ENCODE measurements around the gene CCER1.

DNA sequence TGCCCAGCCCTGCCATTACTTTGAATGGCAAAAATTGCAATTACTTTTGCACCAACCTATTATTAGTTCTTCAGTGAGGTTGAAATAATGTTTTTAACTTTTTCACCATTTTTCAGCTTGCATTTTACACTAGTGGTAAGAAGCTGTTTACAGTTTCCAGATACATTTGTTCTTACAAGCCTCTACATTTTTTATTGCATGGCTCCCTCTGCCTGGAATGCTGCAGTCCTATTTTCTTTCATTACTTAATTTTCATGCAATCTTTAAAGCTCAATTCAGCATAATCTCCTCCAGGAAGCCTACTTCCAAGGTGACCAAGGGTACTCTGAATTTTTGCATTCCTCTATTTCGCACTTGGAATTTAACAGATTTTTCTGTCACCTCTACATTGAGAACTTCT, 33.4 kb downstream of the CCER1 start:
- TF ChIP-seq POLR2A (IDR thresholded peaks at IDR 0.05) (no peak), POLR2AphosphoS5 (IDR thresholded peaks at IDR 0.05) (no peak), EP300 (IDR thresholded peaks at IDR 0.05) (no peak)
- TF ChIP-seq, protein P1, sequence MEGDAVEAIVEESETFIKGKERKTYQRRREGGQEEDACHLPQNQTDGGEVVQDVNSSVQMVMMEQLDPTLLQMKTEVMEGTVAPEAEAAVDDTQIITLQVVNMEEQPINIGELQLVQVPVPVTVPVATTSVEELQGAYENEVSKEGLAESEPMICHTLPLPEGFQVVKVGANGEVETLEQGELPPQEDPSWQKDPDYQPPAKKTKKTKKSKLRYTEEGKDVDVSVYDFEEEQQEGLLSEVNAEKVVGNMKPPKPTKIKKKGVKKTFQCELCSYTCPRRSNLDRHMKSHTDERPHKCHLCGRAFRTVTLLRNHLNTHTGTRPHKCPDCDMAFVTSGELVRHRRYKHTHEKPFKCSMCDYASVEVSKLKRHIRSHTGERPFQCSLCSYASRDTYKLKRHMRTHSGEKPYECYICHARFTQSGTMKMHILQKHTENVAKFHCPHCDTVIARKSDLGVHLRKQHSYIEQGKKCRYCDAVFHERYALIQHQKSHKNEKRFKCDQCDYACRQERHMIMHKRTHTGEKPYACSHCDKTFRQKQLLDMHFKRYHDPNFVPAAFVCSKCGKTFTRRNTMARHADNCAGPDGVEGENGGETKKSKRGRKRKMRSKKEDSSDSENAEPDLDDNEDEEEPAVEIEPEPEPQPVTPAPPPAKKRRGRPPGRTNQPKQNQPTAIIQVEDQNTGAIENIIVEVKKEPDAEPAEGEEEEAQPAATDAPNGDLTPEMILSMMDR (IDR thresholded peaks at IDR 0.05), result no peak
